ENCODE results near the gene GLYR1. TPM values are rescaled to one million over a fixed set of nuclear protein-coding genes. Genes with fewer than 3 reads are reported as not detected.
A peak's percentile ranks its signal among the peaks of the same experiment; 100 is the strongest.

Gene GLYR1
- total RNA-seq, 2 donors from 2014 or later, result 99.3 to 108 TPM

DNA sequence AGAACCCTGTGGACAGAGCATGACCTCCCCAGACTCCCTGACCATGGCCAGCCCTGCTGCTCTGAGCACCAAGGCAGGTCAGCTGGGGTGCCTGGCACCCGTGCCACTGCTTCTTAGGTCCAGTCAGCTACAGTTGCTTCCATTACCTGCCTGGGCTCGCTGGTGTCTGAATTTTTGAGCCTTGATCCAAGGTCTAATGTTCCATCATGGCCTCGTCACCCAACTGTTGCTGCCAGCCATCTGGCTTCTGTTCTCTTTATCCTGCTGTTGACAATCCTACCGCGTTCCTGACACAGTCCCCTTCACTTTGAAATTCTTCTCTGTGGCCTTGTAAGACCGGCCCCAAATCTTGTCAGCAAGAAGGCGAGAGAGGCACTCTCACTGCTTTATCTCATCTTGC lies 16.7 kb downstream of the GLYR1 start:
- H3K4me3 ChIP-seq (ENCODE audit: low read length), result no peak overlapping the region
- H3K27me3 ChIP-seq (ENCODE audit: control insufficient read depth, insufficient read depth, low read length, poor library complexity, severe bottlenecking), result no peaks in the 10 kb centered on the region
- no peak overlapping the region for H3K9ac ChIP-seq (ENCODE audit: extremely low read depth, low read length, poor library complexity, severe bottlenecking)
- H3K27ac Mint-ChIP-seq, result peak overlapping the region; percentile 9
- TF ChIP-seq, protein P1, sequence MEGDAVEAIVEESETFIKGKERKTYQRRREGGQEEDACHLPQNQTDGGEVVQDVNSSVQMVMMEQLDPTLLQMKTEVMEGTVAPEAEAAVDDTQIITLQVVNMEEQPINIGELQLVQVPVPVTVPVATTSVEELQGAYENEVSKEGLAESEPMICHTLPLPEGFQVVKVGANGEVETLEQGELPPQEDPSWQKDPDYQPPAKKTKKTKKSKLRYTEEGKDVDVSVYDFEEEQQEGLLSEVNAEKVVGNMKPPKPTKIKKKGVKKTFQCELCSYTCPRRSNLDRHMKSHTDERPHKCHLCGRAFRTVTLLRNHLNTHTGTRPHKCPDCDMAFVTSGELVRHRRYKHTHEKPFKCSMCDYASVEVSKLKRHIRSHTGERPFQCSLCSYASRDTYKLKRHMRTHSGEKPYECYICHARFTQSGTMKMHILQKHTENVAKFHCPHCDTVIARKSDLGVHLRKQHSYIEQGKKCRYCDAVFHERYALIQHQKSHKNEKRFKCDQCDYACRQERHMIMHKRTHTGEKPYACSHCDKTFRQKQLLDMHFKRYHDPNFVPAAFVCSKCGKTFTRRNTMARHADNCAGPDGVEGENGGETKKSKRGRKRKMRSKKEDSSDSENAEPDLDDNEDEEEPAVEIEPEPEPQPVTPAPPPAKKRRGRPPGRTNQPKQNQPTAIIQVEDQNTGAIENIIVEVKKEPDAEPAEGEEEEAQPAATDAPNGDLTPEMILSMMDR (conservative IDR thresholded peaks at IDR 0.05), result no peak
- no peaks in the 10 kb centered on the region for H3K9me3 Mint-ChIP-seq
- peaks cover 63% of the 10 kb centered on the region for H3K36me3 Mint-ChIP-seq (ENCODE audit: low read depth)
- no peaks in the 10 kb centered on the region for H3K4me1 ChIP-seq (ENCODE audit: control insufficient read depth, insufficient read depth, low read length)
- no peak overlapping the region for H3K4me3 Mint-ChIP-seq
- no peaks in the 10 kb centered on the region for H3K4me1 Mint-ChIP-seq
- H3K27ac ChIP-seq (ENCODE audit: low read depth, low read length), result no peak overlapping the region
- no peaks in the 10 kb centered on the region for H3K9me3 ChIP-seq (ENCODE audit: control insufficient read depth, low read length)
- WGBS, 2 experiments (ENCODE audit: insufficient coverage in 1 of 2, insufficient read length in 1 of 2), result 93 to 94% methylated on average over 7 of the region's 7 CpGs
- no peaks in the 10 kb centered on the region for H3K27me3 Mint-ChIP-seq (ENCODE audit: insufficient read depth)
- H3K36me3 ChIP-seq (ENCODE audit: control insufficient read depth, insufficient read depth, low read length), result peaks cover 87% of the 10 kb centered on the region
- DNase-seq, result no peak

DNA sequence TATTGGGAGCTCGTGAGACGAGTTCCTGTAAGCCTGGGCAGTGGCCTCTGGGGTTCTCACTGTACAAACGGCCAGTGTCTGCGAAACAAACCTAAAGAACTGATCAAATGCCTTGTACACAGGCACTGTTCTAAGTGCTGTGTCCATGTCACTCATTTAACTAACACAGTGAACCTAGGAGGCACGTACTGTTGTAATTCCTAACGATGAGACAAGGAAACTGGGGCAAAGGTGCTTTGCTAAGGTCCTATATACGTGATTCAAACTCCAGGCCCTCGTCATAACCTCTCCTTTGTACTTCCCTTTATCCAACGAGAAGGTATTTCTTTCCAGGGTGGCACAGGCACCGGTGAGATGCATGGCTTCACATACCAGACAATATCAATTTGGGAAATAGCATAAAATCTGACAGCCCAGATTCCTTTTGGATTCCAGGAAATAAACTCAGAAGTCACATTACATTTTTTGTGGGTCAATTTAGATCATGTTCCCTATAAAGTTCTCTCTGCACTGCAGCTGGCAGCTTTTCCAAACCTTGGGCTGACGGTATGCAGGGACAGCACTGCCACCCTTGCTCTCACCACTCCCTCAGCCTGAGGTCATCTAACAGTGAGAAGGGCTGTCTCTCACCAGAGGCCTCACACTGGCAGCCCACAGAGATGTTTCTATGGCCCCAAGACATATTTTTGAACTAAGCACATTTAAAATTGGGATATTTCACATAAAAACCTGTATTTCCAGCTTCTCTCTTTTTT lies 18.3 kb downstream of the GLYR1 start:
- Histone ChIP-seq H3K4me1 (ENCODE audit: control insufficient read depth, insufficient read depth, low read length) (no peaks in the 10 kb centered on the region), H3K27ac (ENCODE audit: low read depth, low read length) (no peak overlapping the region), H3K4me3 (ENCODE audit: low read length) (no peak overlapping the region), H3K36me3 (ENCODE audit: control insufficient read depth, insufficient read depth, low read length) (peaks cover 91% of the 10 kb centered on the region), H3K9ac (ENCODE audit: extremely low read depth, low read length, poor library complexity, severe bottlenecking) (no peak overlapping the region), H3K9me3 (ENCODE audit: control insufficient read depth, low read length) (no peaks in the 10 kb centered on the region), H3K27me3 (ENCODE audit: control insufficient read depth, insufficient read depth, low read length, poor library complexity, severe bottlenecking) (no peaks in the 10 kb centered on the region)
- TF ChIP-seq, protein P1 (conservative IDR thresholded peaks at IDR 0.05), result no peak
- 95% methylated on average over 11 of the region's 11 CpGs for WGBS, 2 experiments (ENCODE audit: insufficient coverage in 1 of 2, insufficient read length in 1 of 2)
- Mint-ChIP-seq H3K4me1 (peaks cover 8% of the 10 kb centered on the region), H3K27me3 (ENCODE audit: insufficient read depth) (no peaks in the 10 kb centered on the region), H3K27ac (no peak overlapping the region), H3K4me3 (no peak overlapping the region), H3K9me3 (no peaks in the 10 kb centered on the region), H3K36me3 (ENCODE audit: low read depth) (peaks cover 74% of the 10 kb centered on the region)
- no peak for DNase-seq

DNA sequence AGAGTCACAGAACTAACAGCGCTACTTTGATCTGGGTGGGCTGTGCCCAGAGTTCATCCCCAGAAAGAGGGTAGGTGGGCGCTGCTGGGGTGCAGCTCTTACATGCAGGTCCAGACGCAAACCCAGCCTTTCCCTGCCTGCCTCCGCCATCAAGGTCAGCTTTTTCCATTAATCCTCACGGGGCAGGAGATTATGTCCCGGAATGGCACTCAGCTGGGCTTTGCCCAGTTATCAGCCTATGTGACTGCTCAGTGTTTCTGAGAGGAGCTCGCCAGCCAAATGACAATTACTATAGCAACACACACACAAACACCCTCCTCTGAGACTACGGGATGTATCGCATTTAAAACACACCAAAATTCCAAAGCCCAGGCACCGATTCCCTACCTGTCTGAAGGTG lies 20.1 kb downstream of the GLYR1 start:
- no peak overlapping the region for H3K4me3 Mint-ChIP-seq
- H3K4me1 Mint-ChIP-seq, result peaks cover 8% of the 10 kb centered on the region
- DNase-seq, result no peak
- Histone ChIP-seq H3K4me3 (ENCODE audit: low read length) (no peak overlapping the region), H3K27me3 (ENCODE audit: control insufficient read depth, insufficient read depth, low read length, poor library complexity, severe bottlenecking) (no peaks in the 10 kb centered on the region), H3K9me3 (ENCODE audit: control insufficient read depth, low read length) (no peaks in the 10 kb centered on the region), H3K27ac (ENCODE audit: low read depth, low read length) (no peak overlapping the region), H3K36me3 (ENCODE audit: control insufficient read depth, insufficient read depth, low read length) (peaks cover 90% of the 10 kb centered on the region), H3K4me1 (ENCODE audit: control insufficient read depth, insufficient read depth, low read length) (no peaks in the 10 kb centered on the region), H3K9ac (ENCODE audit: extremely low read depth, low read length, poor library complexity, severe bottlenecking) (no peak overlapping the region)
- no peak overlapping the region for H3K27ac Mint-ChIP-seq
- H3K36me3 Mint-ChIP-seq (ENCODE audit: low read depth), result peaks cover 74% of the 10 kb centered on the region
- H3K9me3 Mint-ChIP-seq, result no peaks in the 10 kb centered on the region
- no peaks in the 10 kb centered on the region for H3K27me3 Mint-ChIP-seq (ENCODE audit: insufficient read depth)
- 95 to 100% methylated on average over 4 to 10 of the region's 10 CpGs for WGBS, 2 experiments (ENCODE audit: insufficient coverage in 1 of 2, insufficient read length in 1 of 2)
- TF ChIP-seq, protein P1 (conservative IDR thresholded peaks at IDR 0.05), result no peak

Measured in endodermal cell (in vitro differentiated cells).